GM18951 (cell line): ENCODE data around the gene SLC2A11.
"Not testable (repeated sequence)": the region's sequence is repeated elsewhere in the genome, so short reads cannot be mapped to it uniquely, and the experiment has no call there.

Experiments
- POLR2A ChIP-seq: IDR thresholded peaks from 4 replicates; pipeline ENCODE4 v1.6.1; 2011; ENCODE audit warnings: mild to moderate bottlenecking; ENCODE audit not compliant: insufficient read length, insufficient read depth; ENCODE audit errors: extremely low read depth
- in situ Hi-C: fragments of 300-500 bp; cut with MboI; formaldehyde crosslinking; loops from one replicate; pipeline ENCODE4 v1.12.0; 2022; ENCODE audit warnings: low sequenced_read_pairs, mixed read lengths, inconsistent platforms; ENCODE audit not compliant: unreplicated experiment

The SLC2A11 gene

GRCh38 chr22:23906641-23907040 is 49.0 kb downstream of the SLC2A11 start:
- in situ Hi-C loops, result no loop called here
- no peak for TF ChIP-seq POLR2A

GRCh38 chr22:23907423-23907822 is 49.7 kb downstream of the SLC2A11 start:
- in situ Hi-C loops, result not testable (repeated sequence)

GRCh38 chr22:23908587-23909205 is 51.0 kb downstream of the SLC2A11 start:
- in situ Hi-C loops, result no loop called here
- no peak for TF ChIP-seq POLR2A

- TF ChIP-seq POLR2A, result no peak
- in situ Hi-C loops, result no loop called here
Observed at GRCh38 chr22:23909296-23909898, 51.7 kb downstream of the SLC2A11 start.

- in situ Hi-C loops, result no loop called here
- TF ChIP-seq POLR2A, result no peak
Observed at GRCh38 chr22:23910496-23911190, 53.0 kb downstream of the SLC2A11 start.

GRCh38 chr22:23911318-23911980 is 53.8 kb downstream of the SLC2A11 start:
- in situ Hi-C loops, result no loop called here
- TF ChIP-seq POLR2A, result no peak

- in situ Hi-C loops, result no loop called here
- no peak for TF ChIP-seq POLR2A
Observed at GRCh38 chr22:23912293-23912903, 54.7 kb downstream of the SLC2A11 start.

GRCh38 chr22:23913306-23913660 is 55.6 kb downstream of the SLC2A11 start:
- no peak for TF ChIP-seq POLR2A

GRCh38 chr22:23913661-23914353 is 56.1 kb downstream of the SLC2A11 start:
- in situ Hi-C loops, result no loop called here
- peak; percentile 96 for TF ChIP-seq POLR2A

More at GRCh38 chr22:23913306-23913660, 55.6 kb downstream of the SLC2A11 start:
- in situ Hi-C loops, result no loop called here

GRCh38 chr22:23915290-23915689 is 57.6 kb downstream of the SLC2A11 start:
- no peak for TF ChIP-seq POLR2A
- in situ Hi-C loops, result no loop called here

GRCh38 chr22:23920267-23920611 is 62.6 kb downstream of the SLC2A11 start:
- in situ Hi-C loops, result not testable (repeated sequence)

- in situ Hi-C loops, result not testable (repeated sequence)
Observed at GRCh38 chr22:23921586-23922201, 64.0 kb downstream of the SLC2A11 start.

GRCh38 chr22:23922921-23923320 is 65.2 kb downstream of the SLC2A11 start:
- no peak for TF ChIP-seq POLR2A
- in situ Hi-C loops, result no loop called here
